Astrocyte (in vitro differentiated cells and primary cell): ENCODE results near the gene SMAGP.

Experiments
- CTCF ChIP-seq: IDR thresholded peaks from 2 replicates; pipeline ENCODE4 v1.5.1; 2011; ENCODE audit warnings: low read depth, mild to moderate bottlenecking, inconsistent platforms, low read length, moderate library complexity; ENCODE audit not compliant: insufficient read depth
- EZH2 ChIP-seq: IDR thresholded peaks from 2 replicates; pipeline ENCODE4 v1.6.1; 2012; ENCODE audit warnings: mild to moderate bottlenecking, low read length, inconsistent platforms; ENCODE audit not compliant: insufficient read depth

DNA sequence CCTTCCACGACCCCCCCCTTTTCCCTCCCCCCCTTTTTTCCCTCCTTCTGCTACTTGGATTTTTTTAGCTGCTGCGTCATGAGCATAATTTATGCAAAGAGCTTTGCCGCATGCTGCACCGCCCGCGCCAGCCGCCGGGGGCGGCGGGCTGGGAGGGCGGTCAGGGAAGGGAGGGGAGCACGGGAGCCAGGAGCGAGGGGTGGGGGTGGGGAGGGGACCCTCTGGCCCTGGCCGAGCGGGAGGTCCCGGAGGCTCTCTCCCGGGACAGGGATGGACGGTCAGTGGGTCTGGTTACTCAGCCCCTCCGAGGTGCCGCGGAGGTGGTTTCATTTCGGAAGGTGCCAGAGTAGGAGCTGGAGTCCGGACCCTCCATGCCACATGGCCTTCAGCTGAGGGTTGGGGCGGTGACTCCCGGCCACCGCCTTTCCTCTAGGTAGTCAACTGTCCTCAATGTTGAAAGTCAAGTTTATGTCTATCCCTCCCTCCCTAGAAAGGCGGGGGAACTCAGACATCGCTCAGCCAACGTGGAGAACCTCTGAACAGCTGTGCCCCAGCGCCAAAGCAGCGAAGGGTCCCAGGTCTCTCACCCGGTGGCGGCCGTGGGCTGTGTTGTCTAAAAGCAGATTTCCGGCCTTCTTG is 52.1 kb downstream of the SMAGP start, which contains the start of gene POU6F1:
- TF ChIP-seq EZH2: no peak
- peak; percentile 29 for TF ChIP-seq CTCF
